HG02759 (cell line): Measurements from ENCODE around the gene TOMM6.
"Not testable (repeated sequence)": the region's sequence is repeated elsewhere in the genome, so short reads cannot be mapped to it uniquely, and the experiment has no call there.

ENCODE experiments used
- ATAC-seq: cut with Tn5 transposase; IDR thresholded peaks from one replicate; pipeline ENCODE4 v1.9.1; 2021; ENCODE audit warnings: mild to moderate bottlenecking, moderate library complexity; ENCODE audit not compliant: unreplicated experiment

TOMM6 gene

DNA sequence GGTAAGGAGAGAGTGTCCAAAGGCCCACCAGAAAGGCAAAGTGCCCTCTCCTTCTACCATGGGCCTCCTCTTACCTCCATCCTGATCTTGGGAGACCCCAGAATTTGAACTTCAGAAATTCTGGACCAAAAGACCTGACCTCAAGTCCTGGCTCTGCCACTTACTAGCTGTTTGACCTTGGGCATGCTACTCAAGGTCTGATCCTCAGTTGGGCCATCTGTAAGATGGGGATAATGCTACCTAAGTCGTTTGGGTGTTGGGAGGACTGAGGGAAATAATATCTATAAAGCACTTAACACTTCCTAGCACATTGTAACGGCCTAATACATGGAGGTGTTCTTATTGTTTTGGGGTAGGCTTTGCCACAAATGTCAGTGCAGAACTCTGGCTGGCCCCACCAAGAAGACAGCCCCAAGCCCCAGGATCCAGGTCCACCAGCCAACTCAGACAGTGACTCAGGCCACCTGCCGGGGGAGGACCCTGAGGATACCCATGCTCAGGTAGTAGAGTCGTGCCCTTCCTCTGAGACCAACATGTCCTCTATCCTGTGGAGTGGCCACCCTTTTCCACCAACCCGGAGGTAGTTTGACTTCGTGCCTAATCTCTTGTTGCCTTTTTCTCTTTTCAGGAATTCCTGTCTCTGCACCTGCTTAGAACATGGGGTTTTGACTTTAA is 4.3 kb upstream of the TOMM6 start:
- no peak for ATAC-seq

DNA sequence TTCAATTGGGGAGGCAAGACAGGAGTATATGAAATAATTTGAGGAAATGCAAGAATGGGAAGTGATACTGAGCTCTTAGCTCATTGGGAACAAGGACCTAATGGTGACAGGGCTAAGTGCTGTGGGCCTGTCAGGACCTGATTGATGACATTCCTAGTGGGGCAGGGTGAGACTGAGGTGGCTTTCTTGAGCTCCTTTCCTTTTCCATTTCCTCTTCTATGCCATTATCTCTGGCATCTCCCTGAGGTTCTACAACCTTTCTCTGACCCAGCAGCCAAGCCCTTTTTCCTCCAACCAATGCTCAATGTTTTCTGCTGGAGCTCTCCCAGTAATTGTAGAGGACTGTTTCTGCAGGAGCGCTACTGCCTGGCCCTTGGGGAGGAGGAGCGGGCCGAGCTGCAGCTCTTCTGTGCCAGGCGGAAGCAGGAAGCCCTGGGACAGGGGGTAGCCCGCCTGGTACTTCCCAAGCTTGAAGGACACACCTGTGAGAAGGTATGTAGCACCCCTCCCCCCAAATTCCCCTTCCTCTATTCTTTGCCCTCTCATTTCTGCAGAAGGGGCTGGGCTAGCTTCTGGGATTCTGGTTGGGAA is 2.8 kb upstream of the TOMM6 start:
- no peak for ATAC-seq

- no peak for ATAC-seq
Observed at GRCh38 chr6:41785254-41785653, 2.2 kb upstream of the TOMM6 start.

DNA sequence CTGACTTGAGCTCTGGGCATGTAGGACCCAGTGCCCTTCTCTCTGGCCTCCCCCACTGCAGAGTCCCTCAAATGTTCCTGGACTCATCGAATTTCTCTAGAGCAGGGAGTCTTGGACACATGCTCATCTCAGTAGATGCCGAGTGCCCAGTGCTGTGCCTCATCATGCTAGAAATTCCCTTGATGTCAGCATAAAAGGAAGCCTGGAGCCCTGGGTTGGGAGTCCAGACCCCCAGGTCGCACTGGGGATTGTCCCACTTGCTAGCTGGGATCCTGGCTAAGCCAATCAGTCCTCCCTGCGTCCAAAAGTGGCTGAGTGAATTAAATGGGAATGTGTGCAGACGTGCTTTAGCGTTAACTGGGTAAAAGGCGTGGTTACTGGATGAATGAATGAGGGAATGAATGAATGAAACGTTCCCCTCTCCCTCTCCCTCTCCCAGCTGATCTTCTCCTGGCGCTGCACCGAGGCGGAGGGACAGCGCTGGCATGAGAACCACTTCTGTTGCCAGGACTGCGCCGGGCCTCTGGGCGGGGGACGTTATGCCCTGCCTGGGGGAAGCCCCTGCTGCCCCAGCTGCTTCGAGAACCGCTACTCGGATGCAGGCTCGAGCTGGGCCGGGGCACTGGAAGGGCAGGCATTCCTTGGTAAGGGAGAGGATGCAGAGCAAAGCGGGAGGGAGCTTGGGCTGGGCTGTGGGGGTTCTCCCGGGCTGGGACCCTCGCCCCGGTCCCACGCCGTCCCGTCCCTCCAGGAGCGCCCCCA is 1.6 kb upstream of the TOMM6 start:
- ATAC-seq, result peak; percentile 1

GRCh38 chr6:41786451-41787218 is 859 bp upstream of the TOMM6 start:
- peak; percentile 64 for ATAC-seq

GRCh38 chr6:41789390-41789724 is 1.9 kb downstream of the TOMM6 start:
- no peak for ATAC-seq

GRCh38 chr6:41790045-41790444 is 2.6 kb downstream of the TOMM6 start:
- ATAC-seq, result no peak

- no peak for ATAC-seq
Observed at GRCh38 chr6:41791305-41791704, 3.8 kb downstream of the TOMM6 start.

DNA sequence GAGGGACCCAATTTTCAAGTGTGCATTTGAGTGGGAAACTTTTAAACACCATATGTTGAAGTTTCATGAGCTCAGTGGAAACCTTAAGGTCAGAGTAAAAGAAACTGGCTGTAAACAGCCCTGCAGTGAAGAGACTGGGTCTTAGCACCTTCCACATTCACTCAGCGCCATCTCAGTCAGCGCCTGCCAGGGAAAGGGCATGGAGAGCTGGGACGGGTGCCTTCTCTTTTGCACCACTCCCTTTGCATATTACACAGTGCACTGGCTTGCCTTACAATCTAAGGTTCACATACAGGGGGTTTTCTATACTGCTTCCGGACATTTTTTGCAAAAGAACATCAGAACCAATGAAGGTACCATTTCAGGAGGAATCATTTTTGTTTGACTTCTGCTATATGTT is 4.5 kb downstream of the TOMM6 start:
- no peak for ATAC-seq

GRCh38 chr6:41796474-41796873 is 9.0 kb downstream of the TOMM6 start:
- ATAC-seq, result no peak

GRCh38 chr6:41798901-41799558 is 11.5 kb downstream of the TOMM6 start:
- no peak for ATAC-seq

DNA sequence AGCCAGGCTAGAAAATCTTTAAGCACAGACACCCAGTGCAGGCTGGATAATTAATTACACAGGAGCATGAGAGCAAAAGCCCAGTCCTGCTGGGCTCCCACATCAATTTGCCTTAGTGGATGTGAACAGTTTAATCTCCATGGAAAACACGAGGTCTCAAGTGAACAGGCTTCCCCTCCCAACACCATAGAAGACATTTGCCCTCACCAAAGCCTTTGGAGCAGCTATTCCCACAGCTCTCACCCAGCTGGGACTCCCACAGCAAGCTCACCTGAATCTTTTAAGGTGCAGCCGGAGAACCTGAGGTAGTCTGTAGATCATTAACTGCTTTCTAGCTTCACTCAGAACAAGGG is 12.0 kb downstream of the TOMM6 start:
- ATAC-seq, result no peak

DNA sequence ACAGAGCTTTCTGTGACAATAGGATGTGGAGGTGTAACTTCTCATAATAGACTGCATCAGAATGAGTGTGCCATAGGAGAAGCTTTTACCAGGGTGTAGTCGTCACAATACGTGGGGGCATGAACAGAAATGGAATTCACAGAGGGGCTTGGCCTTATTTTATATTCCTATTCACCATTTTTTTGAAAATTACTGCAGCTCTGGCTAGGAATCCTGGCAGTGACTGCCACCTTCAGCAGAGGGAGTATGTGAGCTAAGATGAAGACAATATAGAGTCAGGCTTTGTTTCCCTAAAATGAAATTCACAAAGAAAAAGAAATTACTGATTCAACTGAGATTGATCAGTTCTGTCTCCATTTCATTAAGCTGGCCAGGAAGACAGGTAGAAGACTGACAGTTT is 13.9 kb downstream of the TOMM6 start:
- ATAC-seq, result no peak

- no peak for ATAC-seq
Observed at GRCh38 chr6:41805830-41806774, 18.6 kb downstream of the TOMM6 start.

GRCh38 chr6:41811095-41811494 is 23.6 kb downstream of the TOMM6 start:
- ATAC-seq, result no peak

DNA sequence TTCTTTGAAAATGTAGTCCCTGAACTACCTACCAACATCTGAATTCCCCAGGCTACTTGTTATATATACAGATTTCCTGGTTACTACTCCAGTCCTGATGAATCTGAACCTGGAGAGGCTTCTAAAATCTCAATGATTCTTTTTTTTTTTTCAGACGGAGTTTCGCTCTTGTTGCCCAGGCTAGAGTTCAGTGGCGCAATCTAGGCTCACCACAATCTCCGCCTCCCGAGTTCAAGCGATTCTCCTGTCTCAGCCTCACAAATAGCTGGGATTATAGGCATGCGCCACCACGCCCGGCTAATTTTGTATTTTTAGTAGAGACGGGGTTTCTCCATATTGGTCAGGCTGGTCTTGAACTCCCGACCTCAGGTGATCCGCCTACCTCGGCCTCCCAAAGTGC is 24.5 kb downstream of the TOMM6 start:
- ATAC-seq, result not testable (repeated sequence)

DNA sequence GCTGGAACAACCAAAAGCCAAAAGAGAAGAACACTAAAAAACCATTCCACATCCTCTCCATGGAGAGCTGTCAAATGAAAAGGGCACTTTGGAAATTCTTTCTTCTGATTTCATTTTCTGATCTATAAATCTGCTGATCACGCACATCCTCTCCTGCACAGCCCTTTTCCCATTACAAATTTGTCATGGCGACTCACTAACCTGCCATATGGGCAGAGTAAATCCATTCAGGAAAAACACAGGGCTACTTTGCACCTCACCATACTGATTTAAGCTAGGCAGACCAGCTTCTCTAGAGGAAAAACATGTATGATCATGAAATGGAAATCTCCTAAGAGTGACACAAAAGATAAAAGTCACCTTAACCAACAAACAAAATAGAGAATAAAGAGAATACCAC is 26.0 kb downstream of the TOMM6 start:
- no peak for ATAC-seq

DNA sequence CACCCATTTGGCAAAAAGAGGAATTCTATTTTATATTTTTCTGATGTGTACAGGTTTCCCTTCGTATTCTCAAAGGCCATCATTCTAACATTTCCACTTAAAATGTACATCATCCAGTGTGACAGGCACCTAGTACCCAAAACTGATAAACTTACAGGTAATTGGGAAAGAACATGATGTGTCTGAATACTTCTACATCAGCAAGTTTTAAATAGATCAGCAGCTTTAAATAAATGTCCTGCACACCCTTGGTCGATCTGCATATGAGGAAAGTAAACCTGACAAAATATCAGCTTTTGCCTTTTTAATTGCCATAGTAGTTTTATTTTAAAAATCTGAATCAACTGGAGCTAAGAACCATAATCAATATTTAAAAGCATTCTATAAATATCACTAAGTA is 26.5 kb downstream of the TOMM6 start:
- no peak for ATAC-seq

- no peak for ATAC-seq
Observed at GRCh38 chr6:41814629-41815028, 27.1 kb downstream of the TOMM6 start.

DNA sequence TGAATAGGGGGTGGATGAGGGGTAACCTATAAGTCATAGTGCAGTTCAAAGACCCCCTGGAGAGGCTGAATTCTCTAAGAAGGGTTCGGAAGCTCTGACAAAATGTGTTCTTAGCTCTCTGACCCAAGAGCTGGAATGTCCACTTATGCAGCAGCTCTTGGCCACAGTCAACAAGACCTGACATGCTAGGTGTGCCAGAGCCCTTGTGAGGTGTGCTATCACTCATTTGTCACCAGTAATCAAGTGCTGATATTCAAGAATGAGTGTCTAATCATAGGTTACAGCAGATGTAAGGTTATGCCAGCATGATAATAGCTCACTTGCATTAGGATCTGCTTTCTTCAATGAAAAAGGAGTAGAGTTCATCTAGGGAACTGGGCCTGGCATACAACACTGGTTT is 28.1 kb downstream of the TOMM6 start:
- ATAC-seq, result no peak
